Vagina (tissue), 2 donors: Measurements from ENCODE around the gene ALG6. TPM values are rescaled to one million over a fixed set of nuclear protein-coding genes. Genes with fewer than 3 reads are reported as not detected.

Experiments used
- DNase-seq, 2 donors: peaks; one replicate each; pipeline ENCODE4 v3.0.0-alpha.2; 2017; ENCODE audit errors: extremely low spot score in 2 of 2
- H3K27ac ChIP-seq: fragments of 200-600 bp; sonication (generic); one replicate; pipeline ENCODE4 v1.5.1; 2019
- H3K27me3 ChIP-seq: fragments of 200-600 bp; sonication (generic); one replicate; pipeline ENCODE4 v1.5.1; 2019
- H3K36me3 ChIP-seq, 2 donors: fragments of 200-600 bp; sonication (generic); one replicate each; pipeline ENCODE4 v1.5.1; 2017 to 2019
- H3K4me1 ChIP-seq: fragments of 200-600 bp; sonication (generic); one replicate; pipeline ENCODE4 v1.5.1; 2019
- H3K4me3 ChIP-seq, 2 donors: fragments of 200-600 bp; sonication (generic); 1 replicate in 1 of 2; 2 replicates in 1 of 2; pipeline ENCODE4 v1.5.1; 2016 to 2019
- H3K9me3 ChIP-seq: fragments of 200-600 bp; sonication (generic); one replicate; pipeline ENCODE4 v1.5.1; 2019
- CTCF ChIP-seq, 3 experiments: fragments of 450-650 bp in 2 of 3; fragments of 200-600 bp in 1 of 3; sonication (generic) in 1 of 3; IDR thresholded peaks; one replicate each; pipeline ENCODE4 v1.5.1; 2017 to 2019; ENCODE audit warnings: antibody characterized with exemption in 3 of 3, mild to moderate bottlenecking in 2 of 3, moderate library complexity in 2 of 3
- POLR2A ChIP-seq, 2 donors: fragments of 450-650 bp; IDR thresholded peaks; one replicate each; pipeline ENCODE4 v1.6.1; 2017; ENCODE audit warnings: antibody characterized with exemption in 2 of 2, mild to moderate bottlenecking in 2 of 2, moderate library complexity in 2 of 2
- POLR2AphosphoS5 ChIP-seq, 2 donors: sonication (generic); formaldehyde crosslinking; IDR thresholded peaks; one replicate each; pipeline ENCODE4 v1.9.0; 2017; ENCODE audit warnings: antibody characterized with exemption in 2 of 2, mild to moderate bottlenecking in 2 of 2, low read depth in 1 of 2; ENCODE audit not compliant: insufficient read depth in 1 of 2
- intact Hi-C: fragments of 100-400 bp; cut with DNase I; formaldehyde crosslinking; loops from one replicate; pipeline ENCODE4 v1.15.1; 2023
- total RNA-seq: library from RNA; depleted of rRNA; stranded (reverse); fragments of >200 nt; gene quantifications from one replicate; pipeline ENCODE4 v1.2.3, GENCODE V29; 2016

Gene ALG6
- 13.0 TPM for total RNA-seq

- Histone ChIP-seq H3K36me3 (peaks cover 0 to 8% of the 10 kb centered on the region in 2 donors), H3K4me3 (peak within 1 kb of the TSS; percentile 70 to 91), H3K27ac (peak within 1 kb of the TSS; percentile 66), H3K4me1 (peaks cover 17% of the 10 kb centered on the region), H3K9me3 (no peaks in the 10 kb centered on the region), H3K27me3 (no peaks in the 10 kb centered on the region)
- intact Hi-C loops = no loop called here
- peak in 1 of 2 donors; percentile 88 for DNase-seq
- TF ChIP-seq CTCF (IDR thresholded peaks at IDR 0.05) = no peak
- TF ChIP-seq POLR2AphosphoS5 (IDR thresholded peaks at IDR 0.05; ENCODE audit: insufficient read depth in 1 of 2, low read depth in 1 of 2) = peak in 1 of 2 donors; percentile 89
- peak in 1 of 2 donors; percentile 59 for TF ChIP-seq POLR2A (IDR thresholded peaks at IDR 0.05)
Observed at GRCh38 chr1:63367215-63368103, at the start of gene ALG6. Gene ALG6, plus strand, starts transcription at chr1:63367627. Its CDS starts 3,351 bp downstream, at chr1:63370978.

GRCh38 chr1:63317817-63318152, 49.6 kb upstream of the ALG6 start:
- intact Hi-C loops = loop anchor here (2.0 kb wide), 1 partner anchor 47 kb away; no protein-coding TSS in a partner anchor
- TF ChIP-seq POLR2A (IDR thresholded peaks at IDR 0.05) = no peak
- no peak for TF ChIP-seq POLR2AphosphoS5 (IDR thresholded peaks at IDR 0.05; ENCODE audit: insufficient read depth in 1 of 2, low read depth in 1 of 2)
- TF ChIP-seq CTCF (IDR thresholded peaks at IDR 0.05) = no peak

GRCh38 chr1:63318201-63318979, 49.0 kb upstream of the ALG6 start:
- Histone ChIP-seq H3K4me3 (no peak overlapping the region), H3K36me3 (no peaks in the 10 kb centered on the region), H3K27me3 (peaks cover 52% of the 10 kb centered on the region), H3K27ac (no peak overlapping the region), H3K9me3 (no peaks in the 10 kb centered on the region), H3K4me1 (peaks cover 36% of the 10 kb centered on the region)
- TF ChIP-seq POLR2AphosphoS5 (IDR thresholded peaks at IDR 0.05; ENCODE audit: insufficient read depth in 1 of 2, low read depth in 1 of 2) = no peak
- TF ChIP-seq POLR2A (IDR thresholded peaks at IDR 0.05) = no peak
- TF ChIP-seq CTCF (IDR thresholded peaks at IDR 0.05) = no peak
- DNase-seq = no peak
- intact Hi-C loops = no loop called here

More at GRCh38 chr1:63317817-63318152, 49.6 kb upstream of the ALG6 start:
- Histone ChIP-seq H3K36me3 (no peaks in the 10 kb centered on the region), H3K27ac (no peak overlapping the region), H3K4me1 (peaks cover 32% of the 10 kb centered on the region), H3K27me3 (peaks cover 48% of the 10 kb centered on the region), H3K4me3 (peak overlapping the region; percentile 37 to 40), H3K9me3 (no peaks in the 10 kb centered on the region)
- no peak for DNase-seq

- no peaks in the 10 kb centered on the region for H3K36me3 ChIP-seq
- H3K27me3 ChIP-seq = peaks cover 56% of the 10 kb centered on the region
- DNase-seq = no peak
- peaks cover 39% of the 10 kb centered on the region for H3K4me1 ChIP-seq
- TF ChIP-seq CTCF (IDR thresholded peaks at IDR 0.05) (no peak), POLR2AphosphoS5 (IDR thresholded peaks at IDR 0.05; ENCODE audit: insufficient read depth in 1 of 2, low read depth in 1 of 2) (no peak), POLR2A (IDR thresholded peaks at IDR 0.05) (no peak)
- no peak overlapping the region for H3K27ac ChIP-seq
- intact Hi-C loops = no loop called here
- H3K4me3 ChIP-seq = peak overlapping the region in 1 of 2 donors; percentile 1
- H3K9me3 ChIP-seq = no peaks in the 10 kb centered on the region
Observed at GRCh38 chr1:63319046-63320021, 48.1 kb upstream of the ALG6 start.
